GM18520 (cell line): Measurements from ENCODE around the gene BHLHE40.
"Not testable (repeated sequence)": the region's sequence is repeated elsewhere in the genome, so short reads cannot be mapped to it uniquely, and the experiment has no call there.

Experiments used
- ATAC-seq: cut with Tn5 transposase; IDR thresholded peaks from one replicate; pipeline ENCODE4 v1.9.1; 2021; ENCODE audit not compliant: unreplicated experiment

The BHLHE40 gene

DNA sequence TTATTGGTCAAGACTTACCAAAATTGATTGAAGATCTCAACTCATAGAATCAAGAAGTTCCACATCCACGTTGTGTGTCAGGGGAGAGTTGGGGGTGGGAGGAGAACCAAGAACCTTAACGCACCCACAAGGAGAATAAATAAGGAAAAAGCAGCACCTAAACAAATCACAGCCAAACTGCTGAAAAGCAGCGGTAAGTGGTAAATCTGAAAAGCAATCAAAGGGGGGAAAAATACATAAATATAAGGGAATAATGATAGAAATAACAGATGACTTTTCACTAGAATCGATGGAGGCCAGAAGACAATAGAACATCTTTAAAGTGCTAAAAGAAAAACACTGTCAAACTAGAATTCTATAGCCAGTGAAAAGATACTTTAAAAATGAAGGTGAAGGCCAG is 20.1 kb upstream of the BHLHE40 start:
- no peak for ATAC-seq

DNA sequence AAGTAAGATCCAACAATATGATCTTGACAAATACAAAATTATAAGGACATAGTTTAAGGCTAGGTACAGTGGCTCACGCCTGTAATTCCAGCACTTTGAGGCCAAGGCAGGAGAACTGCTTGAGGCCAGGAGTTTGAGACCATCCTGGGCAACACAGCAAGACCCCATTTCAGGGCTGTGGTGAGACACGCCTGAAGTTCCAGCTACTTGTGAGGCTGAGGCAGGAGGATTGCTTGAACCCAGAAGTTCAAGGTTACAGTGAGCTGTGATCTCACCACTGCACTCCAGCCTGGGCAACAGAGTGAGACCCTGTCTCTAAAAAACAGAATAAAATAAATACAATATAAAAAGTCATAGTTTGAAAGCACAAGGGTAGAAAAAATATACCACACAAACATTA is 17.4 kb upstream of the BHLHE40 start:
- ATAC-seq, result not testable (repeated sequence)

DNA sequence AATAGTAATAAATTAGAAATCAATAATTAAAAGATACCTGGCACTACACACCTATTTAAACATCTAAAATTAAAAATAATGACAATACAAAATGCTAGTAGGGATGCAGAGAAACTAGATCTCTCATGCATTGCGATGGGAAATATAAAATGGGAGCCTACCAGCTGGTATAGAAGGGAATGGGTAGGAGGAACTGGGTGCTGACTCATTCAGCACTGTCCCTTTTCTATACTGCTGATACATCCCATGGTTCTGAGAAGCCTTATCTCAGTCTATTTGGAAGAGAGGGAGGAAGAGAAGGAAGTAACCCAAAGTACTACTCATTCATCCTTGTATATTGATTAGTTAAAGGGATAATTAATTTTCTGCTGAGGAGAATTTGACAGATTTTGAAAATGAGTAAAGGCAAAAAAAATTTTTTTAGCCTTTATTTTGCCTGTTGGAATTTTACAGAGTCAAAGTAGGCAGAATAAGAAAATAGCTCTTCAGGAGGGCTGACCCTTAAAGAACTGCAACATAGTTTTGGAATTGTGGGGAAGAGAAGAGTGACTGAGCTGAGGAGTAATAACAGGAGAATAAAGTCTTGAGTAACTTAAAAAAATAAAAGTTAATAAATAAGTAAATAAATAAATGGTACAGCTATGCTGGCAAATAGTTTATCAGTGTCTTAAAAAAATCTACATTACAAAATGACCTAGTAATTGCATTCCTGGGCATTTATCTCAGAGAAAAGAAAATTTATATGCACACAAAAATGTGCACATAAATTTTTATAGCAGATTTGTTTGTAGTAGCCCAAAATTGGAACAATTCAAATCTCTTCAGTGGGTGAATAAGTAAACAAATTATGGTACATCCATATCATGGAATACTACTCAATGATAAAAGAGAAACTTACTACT is 15.3 kb upstream of the BHLHE40 start:
- ATAC-seq, result no peak

DNA sequence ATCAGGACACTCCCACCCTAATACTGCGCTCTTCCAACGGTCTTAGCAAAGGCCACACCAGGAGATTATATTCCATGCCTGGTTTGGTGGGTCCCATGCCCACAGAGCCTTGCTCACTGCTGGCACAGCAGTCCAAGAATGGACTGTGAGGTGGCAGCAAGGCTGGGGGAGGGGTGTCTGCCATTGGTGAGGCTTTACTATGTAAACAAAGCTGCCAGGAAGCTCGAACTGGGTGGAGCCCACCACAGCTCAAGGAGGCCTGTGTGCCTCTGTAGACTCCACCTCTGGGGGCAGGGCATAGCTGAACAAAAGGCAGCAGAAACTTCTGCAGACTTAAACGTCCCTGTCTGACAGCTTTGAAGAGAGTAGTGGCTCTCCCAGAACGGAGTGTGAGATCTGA is 13.2 kb upstream of the BHLHE40 start:
- not testable (repeated sequence) for ATAC-seq

DNA sequence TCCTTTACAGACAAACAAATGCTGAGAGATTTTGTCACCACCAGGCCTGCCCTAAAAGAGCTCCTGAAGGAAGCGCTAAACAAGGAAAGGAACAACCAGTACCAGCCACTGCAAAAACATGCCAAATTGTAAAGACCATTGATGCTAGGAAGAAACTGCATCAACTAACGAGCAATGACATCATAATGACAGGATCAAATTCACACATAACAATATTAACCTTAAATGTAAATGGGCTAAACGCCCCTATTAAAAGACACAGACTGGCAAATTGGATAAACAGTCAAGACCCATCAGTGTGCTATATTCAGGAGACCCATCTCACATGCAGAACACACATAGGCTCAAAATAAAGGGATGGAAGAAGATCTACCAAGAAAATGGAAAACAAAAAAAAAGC is 11.6 kb upstream of the BHLHE40 start:
- ATAC-seq, result not testable (repeated sequence)

DNA sequence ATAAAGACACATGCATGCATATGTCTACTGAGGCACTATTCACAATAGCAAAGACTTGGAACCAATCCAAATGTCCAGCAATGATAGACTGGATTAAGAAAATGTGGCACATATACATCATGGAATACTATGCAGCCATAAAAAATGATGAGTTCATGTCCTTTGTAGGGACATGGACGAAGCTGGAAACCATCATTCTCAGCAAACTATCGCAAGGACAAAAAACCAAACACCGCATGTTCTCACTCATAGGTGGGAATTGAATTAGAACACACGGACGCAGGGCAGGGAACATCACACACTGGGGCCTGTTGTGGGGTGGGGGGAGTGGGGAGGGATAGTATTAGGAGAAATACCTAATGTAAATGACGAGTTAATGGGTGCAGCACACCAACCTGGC is 7.8 kb upstream of the BHLHE40 start:
- not testable (repeated sequence) for ATAC-seq

DNA sequence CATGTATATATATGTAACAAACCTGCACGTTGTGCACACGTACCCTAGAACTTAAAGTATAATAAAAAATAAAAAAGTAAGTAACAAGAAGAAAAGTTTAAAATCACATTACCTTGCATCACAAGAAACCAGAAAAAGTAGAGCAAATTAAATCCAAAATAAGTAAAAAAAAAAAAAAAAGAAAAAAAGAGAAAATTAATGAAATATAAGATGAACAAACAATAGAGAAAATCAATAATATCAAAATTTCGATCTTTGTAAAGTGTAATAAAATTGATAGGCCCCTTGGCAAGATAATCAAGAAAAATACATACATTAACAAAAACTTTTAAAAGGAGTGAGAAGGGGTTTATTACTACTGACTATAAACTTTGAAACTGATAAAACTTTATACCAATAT is 7.4 kb upstream of the BHLHE40 start:
- no peak for ATAC-seq

DNA sequence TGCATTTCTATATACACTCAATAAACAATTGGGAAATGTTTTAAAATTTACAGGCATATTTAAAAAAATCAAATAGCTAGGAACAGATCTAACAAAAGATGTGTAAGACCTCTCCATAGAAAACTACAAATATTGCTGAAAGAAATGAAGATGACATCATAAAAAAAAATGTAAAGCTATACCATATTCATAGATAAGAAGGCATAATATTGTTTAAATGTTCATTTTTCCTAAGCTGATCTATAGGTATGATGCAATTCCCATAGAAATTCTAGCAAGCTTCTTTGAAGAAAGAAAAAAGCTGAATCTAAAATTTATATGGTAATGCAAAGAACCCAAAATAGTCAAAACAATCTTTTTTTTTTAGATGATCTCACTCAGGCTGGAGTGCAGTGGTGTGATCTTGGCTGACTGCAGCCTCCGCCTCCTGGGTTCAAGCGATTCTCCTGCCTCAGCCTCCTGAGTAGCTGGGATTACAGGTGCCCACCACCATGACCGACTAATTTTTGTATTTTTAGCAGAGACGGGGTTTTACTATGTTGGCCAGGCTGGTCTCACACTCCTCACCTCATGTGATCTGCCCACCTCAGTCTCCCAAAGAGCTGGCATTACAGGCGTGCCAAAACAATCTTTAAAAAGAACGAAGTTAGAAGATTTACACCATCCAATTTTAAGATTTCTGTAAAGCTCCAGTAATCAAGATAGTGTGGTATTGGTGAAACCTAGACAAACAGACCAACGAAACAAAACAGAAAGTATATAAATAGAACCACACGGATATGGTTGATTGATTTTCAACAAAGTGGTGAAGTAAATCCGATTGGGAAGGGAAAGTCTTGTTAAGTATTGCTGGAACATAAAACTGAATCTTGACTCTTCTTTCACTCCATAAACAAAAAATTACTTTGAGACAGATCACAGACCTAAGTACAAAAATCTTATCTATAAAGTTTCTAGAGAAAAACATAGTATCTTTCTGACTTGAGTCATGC is 6.3 kb upstream of the BHLHE40 start:
- no peak for ATAC-seq

DNA sequence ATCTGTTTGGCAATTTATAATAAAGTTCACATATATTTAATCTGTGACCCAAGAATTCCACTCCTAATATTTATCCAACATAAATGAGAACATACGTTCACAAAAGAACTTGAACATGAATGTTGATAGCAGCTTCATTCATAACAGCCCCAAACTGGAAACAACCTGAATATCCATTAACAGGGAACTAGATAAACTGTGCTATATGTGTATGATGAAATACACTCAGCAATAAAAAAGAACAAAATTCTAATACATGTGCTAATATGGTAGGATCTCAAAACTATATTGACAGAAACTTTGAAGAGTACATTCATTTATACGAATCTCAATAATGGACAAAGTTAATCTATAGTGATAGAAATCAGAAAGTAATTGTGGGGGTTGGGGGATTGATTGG is 5.1 kb upstream of the BHLHE40 start:
- ATAC-seq, result no peak

DNA sequence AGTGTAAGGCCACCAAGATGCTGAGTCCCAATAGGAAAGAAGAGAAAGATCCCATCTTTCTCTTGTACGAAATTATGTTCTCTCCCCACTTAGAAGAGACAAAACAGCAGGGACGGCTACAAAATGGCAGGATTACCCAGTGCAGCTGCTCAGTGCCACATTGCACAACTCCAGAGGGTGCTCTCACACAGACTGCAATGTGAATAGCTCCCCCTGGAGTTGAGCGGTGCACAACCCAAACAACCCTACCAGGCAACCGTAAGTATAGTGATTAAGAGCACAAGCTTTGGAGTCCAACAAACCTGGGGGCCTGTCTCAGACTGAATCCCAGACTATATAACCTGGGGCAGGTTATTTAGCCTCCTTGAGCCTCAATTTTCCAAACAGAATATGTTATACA is 3.1 kb upstream of the BHLHE40 start:
- no peak for ATAC-seq

DNA sequence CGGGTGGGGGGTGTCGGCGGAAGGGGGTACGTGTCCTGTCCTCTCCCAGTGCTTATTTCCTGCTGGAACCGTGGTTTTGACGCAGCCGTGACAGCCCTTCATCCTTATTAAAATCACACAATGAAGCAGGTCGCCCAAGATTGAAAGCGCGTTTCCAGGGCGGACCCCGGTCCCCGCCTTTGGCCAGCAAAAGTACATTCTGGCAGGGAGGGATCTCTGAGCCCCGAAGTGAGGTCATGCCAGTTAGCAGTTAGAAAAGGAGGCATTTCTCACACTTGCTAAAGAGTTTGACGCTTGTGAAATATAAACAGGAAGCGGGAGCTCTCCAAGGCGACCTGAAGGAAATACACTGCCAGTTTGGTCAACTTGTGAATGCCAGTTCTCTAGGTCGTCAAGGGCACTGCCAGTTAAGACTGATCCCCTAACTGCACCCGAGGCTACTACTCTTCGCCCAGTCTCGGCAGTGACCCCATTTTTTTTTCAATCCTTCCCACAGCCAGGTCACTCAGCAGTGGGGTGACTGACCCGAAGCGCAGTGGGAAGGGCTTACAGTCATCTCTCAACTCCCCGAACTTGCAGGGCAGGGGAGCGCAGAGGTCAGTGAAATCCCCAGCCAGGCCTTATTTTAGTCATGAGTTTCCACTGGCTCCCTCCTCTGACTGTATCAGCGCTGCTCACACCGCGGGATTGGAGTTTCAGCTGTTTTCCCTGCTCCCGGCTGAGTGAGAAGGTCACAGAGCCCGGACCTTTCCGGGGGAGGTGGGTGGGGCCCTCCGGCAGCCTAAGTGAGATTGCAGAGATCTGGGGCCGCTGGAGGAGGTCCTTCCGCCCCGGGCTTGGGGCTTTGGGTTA is 2.0 kb upstream of the BHLHE40 start:
- peak; percentile 26 for ATAC-seq

DNA sequence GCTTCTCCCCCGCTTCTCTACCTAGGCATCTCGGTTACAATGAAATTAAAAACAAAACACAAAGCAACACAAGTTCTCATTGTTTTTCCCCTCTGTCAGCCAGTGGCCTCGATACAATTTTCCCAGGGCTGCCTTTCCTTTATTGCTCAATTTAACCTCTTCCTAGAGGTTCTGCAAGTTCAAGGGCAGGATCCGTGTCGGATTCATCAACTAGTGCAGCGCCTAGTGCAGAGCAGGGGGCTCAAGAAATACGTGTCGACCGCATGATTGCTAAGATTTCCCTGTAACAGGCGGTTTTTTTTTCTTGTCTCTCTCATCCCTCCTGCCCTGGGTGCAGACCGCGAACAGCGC is 1.4 kb upstream of the BHLHE40 start:
- no peak for ATAC-seq

DNA sequence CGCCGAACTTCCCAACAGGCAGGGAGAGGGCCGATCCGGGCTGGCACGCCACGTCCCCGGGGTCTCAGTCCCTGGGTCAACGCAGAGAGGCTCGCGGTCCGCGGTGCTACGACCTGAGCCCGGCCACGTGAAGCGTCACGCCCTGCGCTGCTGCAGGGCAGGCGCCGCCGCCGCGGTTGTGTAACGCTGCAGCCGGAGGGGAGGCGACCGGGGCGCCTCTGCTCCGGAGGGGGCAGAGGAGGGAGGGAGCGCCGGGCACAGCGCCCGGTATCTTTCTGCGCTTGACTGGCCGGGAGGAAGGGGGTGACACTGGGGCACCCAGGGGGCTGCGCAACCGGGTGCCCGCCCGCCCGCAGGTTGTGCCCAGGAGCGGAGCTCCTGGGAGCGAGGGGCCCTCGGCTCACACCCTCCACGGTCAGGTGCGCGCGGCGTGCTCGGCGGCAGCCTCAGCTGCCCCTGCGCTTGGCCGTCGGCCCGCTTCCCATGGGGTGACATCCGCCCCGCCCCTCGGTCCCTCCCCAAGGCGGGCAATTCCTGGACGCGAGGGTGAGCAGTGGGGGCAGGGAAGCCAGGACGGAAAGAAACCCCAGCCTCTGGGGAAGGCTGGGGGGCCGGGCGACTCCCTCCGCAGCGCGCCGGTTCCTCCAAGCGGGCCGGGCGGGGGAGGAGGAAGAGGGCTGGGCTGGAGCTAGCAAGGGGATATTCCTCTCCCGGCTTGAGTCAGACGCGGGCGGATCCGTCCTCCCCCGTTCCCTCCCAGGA is 852 bp upstream of the BHLHE40 start:
- peak; percentile 27 for ATAC-seq

DNA sequence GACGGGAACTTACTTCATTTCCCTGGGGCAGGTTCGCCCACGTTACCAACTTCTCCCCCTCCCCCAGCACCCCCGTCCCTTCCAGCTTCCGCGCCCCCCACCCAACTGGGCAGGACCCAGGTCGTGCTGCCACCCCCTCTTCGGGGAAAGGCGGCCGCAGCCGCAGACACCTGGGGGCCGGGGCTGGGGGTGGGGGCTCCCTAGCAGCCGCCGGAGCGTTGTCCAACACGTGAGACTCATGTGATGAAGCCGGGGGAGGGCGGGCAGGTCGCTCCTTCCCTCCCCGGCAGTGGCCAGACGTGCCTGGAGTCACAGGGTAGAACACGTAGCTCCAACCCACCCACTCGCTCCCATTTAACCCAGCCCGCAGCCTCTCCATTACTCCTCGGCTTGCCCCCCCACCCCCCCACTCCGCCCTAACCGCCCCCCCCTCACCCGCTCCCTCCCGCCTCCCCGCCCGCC is 240 bp upstream of the BHLHE40 start:
- peak; percentile 24 for ATAC-seq

DNA sequence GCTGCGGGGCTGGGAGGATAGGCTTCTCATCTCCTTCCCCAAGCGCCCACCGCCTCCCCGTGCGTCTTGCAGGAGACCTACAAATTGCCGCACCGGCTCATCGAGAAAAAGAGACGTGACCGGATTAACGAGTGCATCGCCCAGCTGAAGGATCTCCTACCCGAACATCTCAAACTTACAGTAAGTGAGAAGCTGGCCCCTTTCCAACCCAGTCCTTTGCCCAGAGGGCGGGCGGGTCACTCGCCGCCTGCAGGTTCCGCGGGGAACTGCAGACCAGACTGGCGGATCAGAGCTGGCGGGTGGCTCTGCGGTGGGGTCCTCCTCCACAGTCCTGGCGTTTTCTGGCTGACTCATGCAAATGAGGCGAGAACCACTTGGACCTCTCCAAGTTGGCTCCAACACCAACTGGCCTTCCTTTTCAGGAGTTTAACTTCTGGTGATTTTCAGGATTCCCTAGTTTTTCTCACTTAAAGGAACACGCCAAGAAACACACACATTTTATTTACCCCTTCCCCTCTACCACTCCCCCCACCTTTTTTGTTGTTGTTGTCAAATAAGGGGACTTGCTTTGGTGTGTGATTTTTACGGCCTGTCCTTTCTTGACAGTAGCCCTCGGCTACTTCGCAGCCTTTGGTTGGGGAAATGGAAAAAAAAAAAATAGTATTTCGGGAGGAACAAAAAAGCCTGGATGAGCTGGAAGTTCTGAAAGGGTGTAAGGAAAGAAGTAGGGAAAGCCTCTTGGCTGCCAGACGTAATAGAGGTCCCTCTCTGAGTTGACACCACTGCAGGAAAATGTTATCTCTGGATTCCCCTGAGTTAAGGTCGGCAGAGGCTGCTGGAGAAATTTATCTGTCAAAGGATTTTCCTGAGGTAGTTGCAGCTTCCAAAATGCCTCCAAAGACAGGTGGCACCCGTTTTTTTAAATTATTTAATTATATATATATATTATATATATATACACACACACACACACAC is 1.3 kb downstream of the BHLHE40 start:
- ATAC-seq, result peak; percentile 9

DNA sequence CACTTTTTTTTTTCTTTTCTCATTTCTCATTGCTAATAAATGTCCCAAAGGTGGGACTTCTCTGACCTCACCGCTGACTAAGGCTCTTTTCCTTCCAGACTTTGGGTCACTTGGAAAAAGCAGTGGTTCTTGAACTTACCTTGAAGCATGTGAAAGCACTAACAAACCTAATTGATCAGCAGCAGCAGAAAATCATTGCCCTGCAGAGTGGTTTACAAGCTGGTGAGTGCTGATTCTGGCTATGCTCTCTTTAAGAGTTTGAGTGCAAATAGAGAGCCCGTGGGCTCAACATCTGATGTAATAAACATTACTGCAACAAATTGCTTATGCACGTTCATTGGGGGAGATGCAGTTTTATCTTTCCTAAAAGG is 2.0 kb downstream of the BHLHE40 start:
- no peak for ATAC-seq

DNA sequence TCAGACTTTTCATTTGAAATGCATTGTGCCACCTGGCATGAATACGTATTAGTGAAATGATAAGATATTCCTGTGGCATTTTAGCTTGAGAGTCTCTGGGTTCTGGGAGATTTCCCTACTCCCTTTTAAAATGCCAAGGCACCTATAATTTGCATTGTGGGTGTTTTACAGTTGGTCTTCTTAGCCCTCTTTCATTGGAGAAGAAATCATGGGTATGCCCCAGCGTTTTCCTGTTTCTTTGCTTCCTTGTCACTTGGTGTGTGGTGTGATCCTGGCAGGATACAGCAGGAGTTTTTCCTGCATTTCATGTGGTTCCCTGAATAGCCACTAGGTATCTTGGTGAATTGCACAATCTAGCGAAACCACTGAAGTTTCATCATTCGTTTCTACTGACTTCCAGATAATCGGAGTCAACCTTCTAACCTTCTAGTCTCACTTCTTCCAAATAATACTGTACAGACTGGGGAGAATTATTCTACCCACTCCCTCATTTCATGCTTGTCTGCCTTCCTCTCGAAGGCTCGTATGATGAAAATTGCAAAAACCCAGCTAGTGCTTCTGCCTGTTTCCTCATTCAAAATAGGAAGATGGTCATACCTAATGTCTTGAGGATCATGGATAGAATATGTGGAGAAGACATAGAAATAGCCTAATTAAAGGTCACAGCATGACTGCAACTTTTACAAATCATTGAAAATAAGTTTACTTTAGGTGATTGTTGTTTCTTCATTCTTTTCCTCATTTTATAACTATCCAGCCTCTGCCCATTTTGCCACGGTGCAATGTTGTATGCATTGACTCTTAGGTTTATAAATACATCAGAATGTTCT is 2.6 kb downstream of the BHLHE40 start:
- ATAC-seq, result no peak
